CD14-positive monocyte (primary cell): ENCODE data around the gene CACNA1D. TPM values are rescaled to one million over a fixed set of nuclear protein-coding genes. Genes with fewer than 3 reads are reported as not detected.

Experiments used
- DNase-seq, 3 donors: peaks; one replicate each; pipeline ENCODE4 v3.0.0-alpha.2; 2011 to 2022
- H2AFZ ChIP-seq: 2 replicates; pipeline ENCODE4 v1.6.0; 2012; ENCODE audit warnings: mild to moderate bottlenecking, low read depth, low read length, inconsistent platforms; ENCODE audit not compliant: insufficient read depth, poor library complexity, severe bottlenecking
- H3K27ac ChIP-seq, 2 donors: 1 replicate in 1 of 2; 2 replicates in 1 of 2; pipeline ENCODE4 v1.5.1; 2012 to 2013; ENCODE audit warnings: low read length in 2 of 2, control low read depth in 1 of 2, inconsistent platforms in 1 of 2, low read depth in 1 of 2, mild to moderate bottlenecking in 1 of 2
- H3K27me3 ChIP-seq, 2 donors: one replicate each; pipeline versions ENCODE4 v1.6.0 to v1.6.1; 2011 to 2013; ENCODE audit warnings: low read length in 2 of 2; ENCODE audit not compliant: control insufficient read depth in 2 of 2, insufficient read depth in 2 of 2
- H3K36me3 ChIP-seq, 2 donors: replicated peaks in 1 of 2; 1 replicate in 1 of 2; 2 replicates in 1 of 2; pipeline versions ENCODE4 v1.5.1 to v1.6.1; 2012 to 2013; ENCODE audit warnings: low read length in 2 of 2, control low read depth in 1 of 2, inconsistent platforms in 1 of 2, mild to moderate bottlenecking in 1 of 2; ENCODE audit not compliant: insufficient read depth in 2 of 2, control insufficient read depth in 1 of 2
- H3K4me1 ChIP-seq, 2 donors: 1 replicate in 1 of 2; 2 replicates in 1 of 2; pipeline versions ENCODE4 v1.5.1 to v1.6.1; 2012 to 2013; ENCODE audit warnings: low read length in 2 of 2, control low read depth in 1 of 2, inconsistent platforms in 1 of 2, mild to moderate bottlenecking in 1 of 2, moderate library complexity in 1 of 2; ENCODE audit not compliant: insufficient read depth in 2 of 2, control insufficient read depth in 1 of 2
- H3K4me2 ChIP-seq: replicated peaks from 2 replicates; pipeline ENCODE3; 2012; ENCODE audit warnings: low read length, moderate library complexity, mild to moderate bottlenecking; ENCODE audit not compliant: poor library complexity, severe bottlenecking; ENCODE audit errors: extremely low read depth
- H3K4me3 ChIP-seq, 3 experiments: fragments of 200-600 bp in 1 of 3; sonication (generic) in 1 of 3; replicated peaks in 1 of 3; 1 replicate in 2 of 3; 2 replicates in 1 of 3; pipeline ENCODE4 v1.5.1; 2011 to 2013; ENCODE audit warnings: low read length in 3 of 3, mild to moderate bottlenecking in 3 of 3, control low read depth in 2 of 3, low read depth in 2 of 3, inconsistent platforms in 1 of 3, moderate library complexity in 1 of 3
- H3K79me2 ChIP-seq: 2 replicates; pipeline ENCODE4 v1.6.0; 2012; ENCODE audit warnings: mild to moderate bottlenecking, control low read depth, inconsistent platforms, low read length, moderate library complexity; ENCODE audit not compliant: insufficient read depth
- H3K9ac ChIP-seq: 2 replicates; pipeline ENCODE4 v1.6.0; 2017; ENCODE audit warnings: low read length, mild to moderate bottlenecking; ENCODE audit not compliant: insufficient read depth, poor library complexity, severe bottlenecking
- H3K9me3 ChIP-seq, 2 donors: replicated peaks in 1 of 2; 1 replicate in 1 of 2; 2 replicates in 1 of 2; pipeline versions ENCODE4 v1.5.1 to v1.6.1; 2012 to 2013; ENCODE audit warnings: low read length in 2 of 2, control low read depth in 1 of 2; ENCODE audit not compliant: control insufficient read depth in 1 of 2, insufficient read depth in 1 of 2
- H4K20me1 ChIP-seq: 2 replicates; pipeline ENCODE4 v1.6.0; 2012; ENCODE audit warnings: mild to moderate bottlenecking, low read length, control low read depth, moderate library complexity; ENCODE audit not compliant: insufficient read depth
- H3K27ac Mint-ChIP-seq, 7 donors: one replicate each; pipeline ENCODE4 v1.8.0; 2020; ENCODE audit warnings: mild to moderate bottlenecking in 7 of 7, mixed read lengths in 7 of 7, moderate library complexity in 6 of 7, inconsistent platforms in 2 of 7
- H3K27me3 Mint-ChIP-seq, 3 donors: one replicate each; pipeline ENCODE4 v1.8.0; 2021 to 2022; ENCODE audit warnings: low read depth in 3 of 3, mild to moderate bottlenecking in 3 of 3, mixed read lengths in 3 of 3, moderate library complexity in 3 of 3, inconsistent platforms in 1 of 3
- H3K36me3 Mint-ChIP-seq, 2 donors: one replicate each; pipeline ENCODE4 v1.8.0; 2020; ENCODE audit warnings: mixed read lengths in 2 of 2, inconsistent platforms in 1 of 2, mild to moderate bottlenecking in 1 of 2
- H3K4me1 Mint-ChIP-seq: one replicate; pipeline ENCODE4 v1.8.0; 2020; ENCODE audit warnings: mild to moderate bottlenecking, mixed read lengths
- H3K4me3 Mint-ChIP-seq, 2 donors: one replicate each; pipeline ENCODE4 v1.8.0; 2020; ENCODE audit warnings: mild to moderate bottlenecking in 2 of 2, mixed read lengths in 2 of 2, moderate library complexity in 1 of 2
- H3K9me3 Mint-ChIP-seq, 7 donors: one replicate each; pipeline ENCODE4 v1.8.0; 2020 to 2022; ENCODE audit warnings: mixed read lengths in 7 of 7, mild to moderate bottlenecking in 6 of 7, moderate library complexity in 6 of 7, inconsistent platforms in 2 of 7
- CTCF ChIP-seq: fragments of 200-600 bp; IDR thresholded peaks from one replicate; pipeline ENCODE4 v1.8.0; 2022; ENCODE audit warnings: antibody characterized with exemption, mild to moderate bottlenecking
- WGBS: methylation state at CpG from one replicate; pipeline ENCODE4 v1.1.5; 2013; ENCODE audit warnings: missing lambda C conversion rate; ENCODE audit not compliant: insufficient coverage; 5-methylcytosine and 5-hydroxymethylcytosine counted together
- intact Hi-C, 2 donors: fragments of 100-400 bp; cut with micrococcal nuclease; formaldehyde crosslinking; loops; one replicate each; pipeline versions ENCODE4 v1.15.0 to v1.15.1; 2023
- polyA plus RNA-seq, 3 donors: library from polyadenylated mRNA; depleted of rRNA in 1 of 3; unstranded in 2 of 3; stranded (reverse) in 1 of 3; fragments of 300-500 nt in 2 of 3; fragments of >200 nt in 1 of 3; fragmentation: Illumina TruSeq in 2 of 3; gene quantifications; 1 replicate in 2 of 3; 2 replicates in 1 of 3; pipeline ENCODE4 v1.2.3, GENCODE V29; 2012 to 2021

The CACNA1D gene
- polyA plus RNA-seq, 3 donors, result 0.29 to 1.2 (median 0.98) TPM

GRCh38 chr3:53677413-53677812 is 183.0 kb downstream of the CACNA1D start:
- Histone ChIP-seq H3K27me3 (peaks cover 4 to 21% of the 10 kb centered on the region in 2 donors), H3K79me2 (no peaks in the 10 kb centered on the region), H3K36me3 (no peaks in the 10 kb centered on the region), H3K9ac (no peak overlapping the region), H2AFZ (no peak overlapping the region), H3K9me3 (no peaks in the 10 kb centered on the region), H3K4me3 (no peak overlapping the region), H3K27ac (no peak overlapping the region), H3K4me1 (no peaks in the 10 kb centered on the region), H4K20me1 (no peaks in the 10 kb centered on the region), H3K4me2 (no peak overlapping the region)
- peaks cover 14 to 27% (median 14%) of the 10 kb centered on the region in 3 donors for H3K27me3 Mint-ChIP-seq
- intact Hi-C loops, result no loop called here
- no CpG with 5 or more reads among the region's 4 CpGs for WGBS
- H3K9me3 Mint-ChIP-seq, result peaks cover 0 to 2% (median 0%) of the 10 kb centered on the region in 7 donors
- peak; percentile 28 for TF ChIP-seq CTCF
- H3K36me3 Mint-ChIP-seq, result no peaks in the 10 kb centered on the region
- H3K4me1 Mint-ChIP-seq, result no peaks in the 10 kb centered on the region
- H3K4me3 Mint-ChIP-seq, result no peak overlapping the region
- no peak overlapping the region for H3K27ac Mint-ChIP-seq
- DNase-seq, result no peak

- no peak overlapping the region for H3K27ac Mint-ChIP-seq
- no peak for TF ChIP-seq CTCF
Observed at GRCh38 chr3:53680028-53680427, 185.6 kb downstream of the CACNA1D start.

More at GRCh38 chr3:53680028-53680427, 185.6 kb downstream of the CACNA1D start:
- no peaks in the 10 kb centered on the region for H4K20me1 ChIP-seq
- H3K79me2 ChIP-seq, result no peaks in the 10 kb centered on the region
- Mint-ChIP-seq H3K4me3 (no peak overlapping the region), H3K27me3 (peaks cover 24 to 46% (median 27%) of the 10 kb centered on the region in 3 donors), H3K9me3 (peaks cover 0 to 3% (median 0%) of the 10 kb centered on the region in 7 donors), H3K4me1 (no peaks in the 10 kb centered on the region), H3K36me3 (no peaks in the 10 kb centered on the region)
- H3K4me1 ChIP-seq, result no peaks in the 10 kb centered on the region
- no peak overlapping the region for H3K4me3 ChIP-seq
- intact Hi-C loops, result no loop called here
- no peaks in the 10 kb centered on the region for H3K36me3 ChIP-seq
- DNase-seq, result no peak
- H3K4me2 ChIP-seq, result no peak overlapping the region
- no peak overlapping the region for H2AFZ ChIP-seq
- H3K9me3 ChIP-seq, result no peaks in the 10 kb centered on the region
- 96% methylated on average over 6 of the region's 6 CpGs for WGBS
- no peak overlapping the region for H3K9ac ChIP-seq
- peaks cover 9 to 34% of the 10 kb centered on the region in 2 donors for H3K27me3 ChIP-seq
- no peak overlapping the region for H3K27ac ChIP-seq
